Coronary artery (tissue), 2 donors: Measurements from ENCODE around the gene CHCHD4.

ENCODE experiments used
- DNase-seq: peaks from one replicate; pipeline ENCODE4 v3.0.0-alpha.2; 2017; ENCODE audit warnings: low spot score
- H3K27ac ChIP-seq, 2 donors: fragments of 200-600 bp; sonication (generic); one replicate each; pipeline ENCODE4 v1.5.1; 2016 to 2019
- H3K4me3 ChIP-seq: fragments of 200-600 bp; sonication (generic); 2 replicates; pipeline ENCODE4 v1.5.1; 2016; ENCODE audit warnings: mild to moderate bottlenecking, moderate library complexity
- CTCF ChIP-seq: fragments of 200-600 bp; sonication (generic); IDR thresholded peaks from one replicate; pipeline ENCODE4 v1.5.1; 2019; ENCODE audit warnings: antibody characterized with exemption

CHCHD4 gene

GRCh38 chr3:14132120-14132519, 7.5 kb upstream of the CHCHD4 start:
- no peak for DNase-seq
- Histone ChIP-seq H3K27ac (no peak overlapping the region), H3K4me3 (no peak overlapping the region)
- TF ChIP-seq CTCF, result no peak

- TF ChIP-seq CTCF, result no peak
- DNase-seq, result no peak
- H3K27ac ChIP-seq, result peak overlapping the region in 1 of 2 donors; percentile 14
- no peak overlapping the region for H3K4me3 ChIP-seq
Measured at GRCh38 chr3:14131134-14131533, 6.5 kb upstream of the CHCHD4 start.

DNA sequence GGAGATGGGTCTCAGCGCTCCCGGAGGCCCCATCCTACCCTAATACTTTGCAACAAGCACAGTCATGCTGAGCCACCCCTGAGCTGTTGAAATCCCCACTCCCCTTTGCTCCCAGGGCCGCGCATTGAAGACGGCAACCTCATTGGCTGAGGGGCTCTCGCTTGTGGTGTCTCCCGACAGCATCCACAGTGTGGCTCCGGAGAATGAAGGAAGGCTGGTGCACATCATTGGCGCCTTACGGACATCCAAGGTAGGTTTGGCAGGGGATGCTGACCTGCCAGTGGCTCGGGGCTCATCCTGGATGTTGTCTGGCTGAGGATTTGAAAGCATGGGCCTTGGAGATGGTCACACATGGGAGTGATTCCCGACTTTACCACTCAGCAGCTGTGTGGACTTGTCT, 6.0 kb upstream of the CHCHD4 start:
- Histone ChIP-seq H3K4me3 (no peak overlapping the region), H3K27ac (peak overlapping the region in 1 of 2 donors; percentile 9)
- no peak for DNase-seq
- no peak for TF ChIP-seq CTCF

DNA sequence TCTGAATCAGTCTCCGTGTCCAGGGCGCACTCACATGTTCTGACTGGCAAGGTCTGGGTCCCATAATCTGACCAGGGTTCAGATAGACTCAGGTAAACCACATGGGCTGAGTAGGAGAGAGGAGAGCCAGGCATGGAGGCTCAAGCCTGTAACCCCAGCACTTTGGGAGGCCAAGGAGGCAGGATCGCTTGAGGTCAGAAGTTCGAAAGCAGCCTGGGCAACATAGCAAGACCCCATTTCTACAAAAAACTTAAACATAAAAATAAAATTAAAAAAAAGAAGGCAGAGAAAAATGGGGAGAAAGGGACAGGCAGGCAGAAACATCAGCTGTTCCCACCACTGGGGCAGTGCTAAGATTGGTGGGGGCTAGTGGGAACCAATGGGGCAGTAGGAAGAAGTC, 5.6 kb upstream of the CHCHD4 start:
- DNase-seq, result no peak
- H3K4me3 ChIP-seq, result no peak overlapping the region
- no peak for TF ChIP-seq CTCF
- no peak overlapping the region for H3K27ac ChIP-seq

GRCh38 chr3:14129296-14129695, 4.6 kb upstream of the CHCHD4 start:
- no peak for TF ChIP-seq CTCF
- no peak for DNase-seq
- no peak overlapping the region for H3K27ac ChIP-seq
- no peak overlapping the region for H3K4me3 ChIP-seq

- no peak for TF ChIP-seq CTCF
- Histone ChIP-seq H3K27ac (no peak overlapping the region), H3K4me3 (no peak overlapping the region)
- DNase-seq, result no peak
Measured at GRCh38 chr3:14128724-14129123, 4.1 kb upstream of the CHCHD4 start.

DNA sequence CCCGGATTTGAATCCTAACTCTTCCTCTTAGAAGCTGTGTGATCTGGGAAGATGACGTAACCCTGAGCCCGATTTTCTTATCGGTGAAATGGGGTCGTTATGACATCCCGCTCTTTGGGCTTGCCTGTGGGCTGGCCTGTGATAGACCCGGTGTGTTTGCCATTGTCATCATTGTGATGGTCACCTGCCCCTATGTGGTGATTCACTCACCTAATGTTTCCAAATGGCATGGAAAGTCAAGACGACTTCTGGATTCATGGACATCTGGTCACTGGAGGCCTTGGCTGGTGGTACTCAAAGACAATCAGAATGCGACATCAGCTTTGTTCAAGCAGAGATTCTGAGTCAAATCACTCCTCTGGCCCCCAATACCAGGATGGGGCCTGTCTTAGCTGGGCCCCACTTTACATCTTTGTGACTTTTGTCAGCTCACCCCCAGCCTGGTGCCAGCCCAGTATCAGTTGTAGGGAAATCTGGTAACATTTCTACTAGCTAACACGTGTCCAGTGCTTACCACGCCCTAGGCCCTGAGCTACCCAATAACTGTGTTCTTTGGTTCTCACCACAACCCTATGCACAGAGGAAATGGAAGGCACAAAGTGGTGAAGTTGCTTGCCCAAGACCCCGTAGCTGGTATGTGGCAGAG, 3.0 kb upstream of the CHCHD4 start:
- Histone ChIP-seq H3K4me3 (peak overlapping the region; percentile 78), H3K27ac (peak overlapping the region; percentile 94 to 95)
- DNase-seq, result no peak
- TF ChIP-seq CTCF, result no peak
